Ammon's horn (tissue), 1 donor: ENCODE data around the gene SPINT4.
A peak's percentile ranks its signal among the peaks of the same experiment; 100 is the strongest.

Experiments
- DNase-seq: peaks from one replicate; pipeline ENCODE4 v3.0.0-alpha.2; 2016; ENCODE audit warnings: low spot score

Gene SPINT4

DNA sequence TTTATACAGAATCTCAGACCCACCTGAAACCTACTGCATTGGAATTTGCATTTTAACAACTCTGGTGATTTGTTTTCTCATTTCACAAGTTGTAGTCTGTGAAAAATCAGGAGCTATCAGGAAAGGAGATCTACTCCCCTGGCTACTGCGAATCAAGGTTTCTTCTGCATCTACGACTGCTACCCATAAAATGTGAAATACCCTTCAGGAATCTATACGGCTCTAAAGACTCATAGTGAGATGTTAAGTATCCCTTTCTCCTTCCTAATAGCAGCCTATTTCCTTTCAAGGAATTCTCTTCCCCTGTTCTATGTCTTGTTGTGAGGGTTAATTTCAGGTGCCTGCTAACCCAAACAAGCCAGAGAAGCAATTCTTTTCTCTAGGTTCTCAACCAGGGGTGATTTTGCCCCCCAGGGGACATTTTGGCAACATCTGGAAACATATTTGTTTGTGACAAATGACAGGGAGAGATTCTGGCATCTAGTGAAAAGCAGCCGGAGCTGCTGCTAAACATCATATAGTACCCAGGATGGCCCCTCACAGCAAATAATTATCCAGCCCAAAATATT, 43.2 kb downstream of the SPINT4 start:
- no peak for DNase-seq

DNA sequence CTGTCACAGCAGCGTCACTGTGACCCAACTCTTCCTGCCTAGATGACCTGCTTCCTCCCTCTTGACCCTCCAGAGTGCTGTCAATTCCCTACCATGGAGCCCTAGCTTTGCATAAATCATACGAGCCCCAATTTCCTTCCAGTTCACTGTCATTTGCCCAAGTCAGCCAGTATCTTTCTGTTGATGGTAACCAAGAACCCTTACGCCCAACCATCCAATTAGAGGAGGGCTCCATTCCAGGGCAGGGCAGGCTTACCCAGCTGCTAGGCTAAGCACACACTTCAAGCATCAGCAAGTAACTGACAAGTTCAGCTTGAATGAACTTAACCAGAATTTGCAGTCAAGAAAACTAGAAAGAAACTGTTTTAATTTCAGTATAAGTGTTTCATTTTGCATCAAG, 43.8 kb downstream of the SPINT4 start:
- no peak for DNase-seq

DNA sequence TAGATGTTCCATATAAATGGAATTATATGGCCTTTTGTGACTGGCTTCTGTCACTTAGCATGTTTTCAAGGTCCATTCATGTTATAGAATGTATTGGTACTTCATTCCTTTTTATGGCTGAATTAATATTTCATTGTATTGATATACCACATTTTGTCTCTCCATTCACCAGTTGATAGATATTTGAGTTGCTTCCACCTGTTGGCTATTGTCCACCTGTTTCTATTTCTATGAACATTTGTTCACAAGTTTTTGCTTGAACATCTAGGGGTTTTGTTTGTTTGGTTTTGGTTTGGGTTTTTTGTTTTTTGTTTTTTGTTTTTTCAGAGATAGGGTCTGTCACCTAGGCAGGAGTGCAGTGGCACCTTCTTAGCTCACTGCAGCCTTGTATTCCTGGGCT, 46.3 kb downstream of the SPINT4 start:
- no peak for DNase-seq

DNA sequence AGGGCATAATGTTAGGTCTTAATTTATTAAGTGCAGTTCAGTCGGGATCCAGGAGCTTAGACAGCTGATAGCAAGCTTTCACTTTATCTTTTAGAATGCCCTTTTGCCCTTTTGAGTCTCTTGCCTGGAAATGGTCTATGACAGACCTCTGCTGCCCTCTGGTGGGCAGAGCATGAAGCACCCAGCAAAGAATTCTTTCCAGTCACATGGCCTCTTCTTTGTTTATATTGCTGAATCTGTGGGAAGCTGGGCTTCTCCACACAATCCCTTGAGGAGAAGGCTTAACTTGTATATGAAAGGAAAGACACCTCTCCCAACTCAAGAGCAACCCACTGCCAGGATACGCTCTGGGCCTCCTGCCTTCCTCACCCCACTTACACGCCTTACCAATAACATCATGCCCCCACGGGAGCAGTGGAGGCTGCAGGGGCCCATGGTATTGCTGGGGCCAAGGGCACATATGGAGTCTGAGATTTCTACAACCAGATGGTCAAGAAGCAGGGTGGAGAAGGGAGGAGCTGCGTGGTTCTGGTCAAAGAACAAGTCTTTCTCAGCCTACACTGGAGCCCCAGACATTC, 49.1 kb downstream of the SPINT4 start:
- DNase-seq = peak; percentile 85

DNA sequence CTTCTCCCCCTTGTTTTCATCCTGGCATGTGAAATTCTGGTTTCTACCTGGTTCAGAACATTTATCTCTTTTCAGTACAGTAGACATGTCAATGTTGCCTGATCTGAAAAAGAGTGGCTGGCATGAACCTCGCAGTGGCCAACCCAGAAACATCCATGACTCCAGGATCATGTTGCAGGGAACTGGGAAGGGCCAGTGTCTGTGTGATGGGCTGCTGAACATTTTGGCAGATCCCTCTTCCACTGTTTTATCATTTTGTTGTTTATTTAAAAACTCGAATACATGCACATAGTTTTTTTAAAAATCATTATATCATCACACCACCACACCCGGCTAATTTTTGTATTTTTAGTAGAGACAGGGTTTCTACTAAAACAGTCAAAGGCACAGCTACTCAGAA, 50.5 kb downstream of the SPINT4 start:
- DNase-seq = no peak

DNA sequence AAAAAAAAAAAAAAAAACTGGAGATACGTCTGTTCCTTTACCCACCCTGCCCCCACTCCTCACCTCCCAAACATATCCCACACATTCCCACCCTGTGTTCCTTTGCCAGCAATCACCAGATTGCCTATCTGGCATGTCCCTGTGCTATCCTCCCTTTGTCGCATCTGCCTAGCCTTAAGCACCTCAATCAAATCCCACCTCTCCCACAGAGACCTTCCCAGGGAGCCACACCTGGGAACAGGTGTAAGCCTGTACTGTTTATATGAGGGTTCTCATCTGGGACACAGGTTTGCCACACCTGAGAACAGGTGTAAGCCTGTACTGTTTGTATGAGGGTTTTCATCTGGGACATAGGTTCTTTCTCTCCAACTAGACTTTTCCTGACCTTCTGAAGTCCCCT, 52.8 kb downstream of the SPINT4 start:
- DNase-seq = no peak

DNA sequence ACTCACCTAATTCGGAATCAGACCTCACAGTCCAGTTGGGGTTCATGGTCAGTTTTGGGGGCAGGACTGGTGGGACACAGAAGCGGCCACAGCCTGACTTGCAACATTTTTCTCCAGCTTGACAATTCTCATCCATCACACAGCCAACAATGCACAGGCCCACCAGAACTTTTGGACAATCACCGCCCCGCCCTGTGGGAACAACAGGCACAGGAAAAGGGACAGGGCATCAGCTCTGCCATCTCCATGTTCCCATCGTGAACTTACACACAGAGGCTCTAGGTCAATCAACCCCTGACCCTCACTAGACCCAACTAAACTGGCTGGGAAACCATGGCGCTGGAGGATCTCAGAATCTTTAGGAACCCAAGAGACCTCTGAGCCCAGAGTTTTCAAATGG, 53.3 kb downstream of the SPINT4 start:
- DNase-seq = no peak
